GM12874 (cell line): Measurements from ENCODE around the gene KRT27.

ENCODE experiments used
- CTCF ChIP-seq: IDR thresholded peaks from 2 replicates; pipeline ENCODE4 v1.5.1; 2011; ENCODE audit warnings: low read depth, mild to moderate bottlenecking, control low read depth, low read length, moderate library complexity; ENCODE audit not compliant: insufficient read depth

Gene KRT27

DNA sequence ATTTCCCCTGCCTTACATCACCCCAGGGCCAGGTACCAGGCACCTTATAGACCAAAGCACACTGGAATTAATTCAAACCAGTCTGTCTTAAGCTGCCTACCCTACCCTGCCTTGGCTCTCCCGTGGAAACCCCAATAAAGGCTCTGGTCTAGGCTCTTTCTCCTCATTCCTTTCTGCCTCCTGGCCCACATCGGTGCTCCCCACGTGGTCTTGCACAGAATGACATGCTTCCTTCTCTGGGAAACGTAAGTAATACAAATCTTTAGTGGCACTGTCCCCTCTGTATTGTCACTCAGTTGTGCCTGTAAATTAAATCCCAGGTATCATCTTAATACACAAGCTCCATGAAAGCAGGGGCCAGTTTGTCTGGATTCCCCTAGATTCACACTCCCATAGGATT, 43.8 kb downstream of the KRT27 start:
- no peak for TF ChIP-seq CTCF

DNA sequence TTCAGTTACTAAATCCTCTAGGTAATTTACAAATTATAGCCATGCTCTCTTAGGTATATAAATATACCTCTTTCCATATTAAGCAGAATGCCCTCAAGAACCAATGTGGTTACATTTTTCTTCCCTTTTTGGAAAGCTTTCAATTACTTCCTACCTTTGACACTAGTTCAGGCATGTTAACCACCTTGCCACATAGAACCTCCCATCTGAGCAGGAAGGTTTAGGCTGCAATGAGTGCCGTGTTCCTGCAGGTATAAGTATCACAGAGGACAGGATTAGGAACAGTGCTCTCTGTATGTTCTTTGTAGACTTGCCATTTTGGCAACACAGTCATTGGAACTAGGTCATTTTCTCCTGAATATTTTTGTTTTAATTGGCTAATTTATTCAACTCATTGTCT, 47.3 kb downstream of the KRT27 start:
- TF ChIP-seq CTCF, result no peak

- TF ChIP-seq CTCF, result no peak
These were observed 48.3 kb downstream of the KRT27 start for GRCh38 chr17:40734018-40734417.

- no peak for TF ChIP-seq CTCF
These were observed 51.4 kb downstream of the KRT27 start for GRCh38 chr17:40730970-40731369.

DNA sequence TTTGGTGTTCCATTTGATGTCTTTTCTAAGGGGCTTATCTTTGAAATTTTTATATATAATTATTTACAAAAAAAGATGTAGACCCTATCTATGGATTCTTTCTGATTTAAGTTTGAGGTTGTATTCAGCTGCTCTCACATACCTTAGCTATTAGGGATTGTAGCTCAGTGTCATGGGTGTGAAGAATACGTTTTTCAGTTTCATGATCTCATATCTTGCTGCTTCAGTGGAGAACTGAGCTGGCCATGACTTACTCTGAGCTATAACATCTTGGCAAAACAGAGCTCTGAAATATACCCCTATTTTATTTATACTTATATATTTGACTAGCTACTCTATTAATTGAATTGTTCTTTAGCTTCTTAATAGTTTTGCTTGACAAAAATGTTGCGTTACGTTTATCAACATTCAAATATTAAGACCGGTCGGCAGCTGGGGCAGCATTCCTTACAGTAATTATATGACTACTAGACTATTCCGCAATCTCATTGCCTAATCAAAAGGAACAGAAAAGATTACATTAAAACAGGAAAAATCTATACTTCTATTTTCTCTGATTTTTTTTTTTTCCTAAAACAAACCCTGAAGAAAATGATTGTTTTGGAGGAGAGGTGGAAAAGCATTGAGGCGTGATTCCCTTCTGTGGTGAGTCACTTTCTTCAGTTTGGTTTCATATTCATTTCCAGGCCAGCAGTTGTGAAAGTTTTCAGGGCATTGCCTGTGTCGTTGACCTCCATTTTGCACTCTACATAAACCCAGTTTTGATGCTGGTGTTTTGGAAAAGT, 54.7 kb downstream of the KRT27 start:
- no peak for TF ChIP-seq CTCF

DNA sequence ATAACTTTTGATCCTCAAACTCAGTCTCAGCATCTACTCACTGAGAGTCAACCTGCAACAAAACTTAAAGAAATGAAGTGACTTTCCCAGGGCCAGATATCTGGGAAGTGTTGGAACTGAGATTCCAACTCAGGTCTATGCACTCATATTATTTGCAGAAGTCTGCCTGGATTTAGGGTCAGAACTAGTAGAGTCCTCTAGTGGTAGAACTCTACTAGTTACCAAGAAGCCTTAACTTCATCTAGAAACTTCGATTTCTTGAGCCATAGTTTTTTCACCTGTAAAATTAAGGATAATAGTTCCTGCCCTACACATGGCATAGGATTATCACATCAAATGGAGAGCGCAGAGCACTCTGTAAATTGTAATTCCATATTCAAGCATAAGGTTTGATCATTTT, 55.4 kb downstream of the KRT27 start:
- no peak; the same call in 1 of the 2 replicates for TF ChIP-seq CTCF
